GM19193 (cell line): ENCODE data around the gene RAMP3.

ENCODE experiments used
- POLR2A ChIP-seq: IDR thresholded peaks from 4 replicates; pipeline ENCODE4 v1.6.1; 2011; ENCODE audit not compliant: insufficient read depth, insufficient read length; ENCODE audit errors: extremely low read depth

RAMP3 gene

GRCh38 chr7:45190406-45191165, 33.0 kb downstream of the RAMP3 start:
- TF ChIP-seq POLR2A = no peak

DNA sequence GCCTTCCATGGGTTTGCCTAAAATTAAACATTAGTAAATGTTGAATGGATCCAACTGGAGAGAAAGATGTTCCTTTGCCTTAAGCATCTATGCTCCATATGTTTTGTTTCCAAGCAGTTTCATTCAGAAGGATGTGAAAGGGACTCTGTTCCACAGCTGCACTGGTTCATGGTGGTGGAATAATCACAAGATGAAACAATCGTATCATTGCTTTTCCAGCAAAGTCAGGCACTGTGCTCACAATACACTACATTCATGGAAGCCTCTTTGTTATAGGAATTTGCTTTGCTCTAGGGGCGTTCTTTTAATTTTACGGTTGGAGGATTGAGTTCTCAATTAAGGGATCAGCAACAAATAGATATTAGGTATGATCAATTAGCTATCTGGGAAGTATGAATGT, 33.8 kb downstream of the RAMP3 start:
- TF ChIP-seq POLR2A = no peak

DNA sequence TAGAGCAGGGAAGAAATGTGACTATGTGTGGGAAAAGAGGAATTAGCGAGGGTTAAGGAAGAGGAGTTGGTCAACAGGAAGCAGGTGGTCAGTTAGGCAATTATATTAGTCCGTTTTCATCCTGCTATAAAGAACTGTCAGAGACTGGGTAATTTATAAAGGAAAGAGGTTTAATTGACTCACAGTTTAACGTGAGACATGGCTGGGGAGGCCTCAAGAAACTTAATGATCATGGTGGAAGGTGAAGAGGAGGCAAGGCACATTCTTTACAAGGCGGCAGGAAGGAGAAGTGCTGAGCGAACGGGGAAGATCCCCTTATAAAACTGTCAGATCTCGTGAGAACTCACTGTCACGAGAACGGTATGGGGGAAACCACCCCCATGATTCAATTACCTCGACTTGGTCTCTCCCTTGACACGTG, 35.0 kb downstream of the RAMP3 start:
- no peak for TF ChIP-seq POLR2A

GRCh38 chr7:45193828-45194227, 36.2 kb downstream of the RAMP3 start:
- TF ChIP-seq POLR2A = no peak

GRCh38 chr7:45196374-45196773, 38.8 kb downstream of the RAMP3 start:
- no peak for TF ChIP-seq POLR2A

DNA sequence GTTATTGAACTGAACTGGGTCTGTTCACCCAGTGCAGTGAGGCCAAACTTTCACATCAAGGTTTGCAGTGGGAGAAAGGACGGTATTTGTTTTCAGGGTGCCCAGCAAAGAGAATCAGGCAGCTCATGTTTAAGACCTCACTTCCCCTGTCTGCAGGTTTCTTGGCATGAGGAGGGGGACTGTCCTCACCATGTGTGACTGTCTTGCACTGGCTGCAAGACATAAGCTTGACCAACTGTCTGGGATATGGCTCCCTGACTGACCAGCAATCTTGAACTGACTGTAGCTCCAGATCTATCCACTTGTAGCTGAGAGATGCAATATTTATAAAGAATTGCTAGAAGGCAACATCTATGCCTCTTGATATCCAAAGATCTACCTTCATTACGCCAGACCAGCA, 39.9 kb downstream of the RAMP3 start:
- TF ChIP-seq POLR2A = no peak

DNA sequence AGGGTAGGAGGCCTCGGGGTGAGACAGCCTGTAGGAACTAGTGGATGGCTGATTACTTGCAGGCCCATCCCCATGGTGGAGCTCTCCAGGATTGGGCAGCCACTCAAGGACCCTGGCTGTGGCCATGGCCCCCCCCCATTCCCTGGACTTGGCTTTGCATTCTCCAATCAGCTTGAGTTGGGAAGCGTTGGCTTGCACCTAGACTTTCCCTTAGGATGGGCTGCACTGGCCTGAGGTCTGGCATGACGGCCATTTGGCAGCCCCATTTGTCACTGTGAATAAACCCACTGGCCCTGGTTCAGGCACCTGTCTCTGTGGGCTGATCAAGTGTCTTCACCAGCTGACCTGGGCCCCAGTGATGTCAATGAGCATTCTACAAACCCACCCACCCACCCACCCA, 41.4 kb downstream of the RAMP3 start:
- no peak for TF ChIP-seq POLR2A

DNA sequence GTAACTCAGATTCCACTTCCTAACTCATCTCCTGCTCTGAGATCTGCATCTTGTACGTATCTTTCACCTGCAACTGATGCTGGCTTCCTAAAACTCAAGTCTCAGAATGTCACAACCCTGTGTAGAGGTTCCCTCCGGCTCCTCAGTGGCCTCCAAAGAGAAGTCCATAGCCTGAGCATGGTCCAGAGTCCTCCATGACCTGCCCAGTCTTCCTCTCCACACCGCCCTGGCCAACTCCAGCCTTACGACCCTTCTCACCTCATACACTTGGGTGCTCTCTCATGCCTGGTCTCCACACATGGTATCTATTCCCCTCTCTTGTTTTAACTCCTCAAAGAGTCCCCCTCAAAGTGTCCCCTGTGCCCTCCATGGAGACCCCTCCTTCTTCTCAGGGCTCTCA, 41.9 kb downstream of the RAMP3 start:
- TF ChIP-seq POLR2A = no peak

GRCh38 chr7:45202625-45203024, 45.0 kb downstream of the RAMP3 start:
- TF ChIP-seq POLR2A = no peak

GRCh38 chr7:45203036-45203435, 45.4 kb downstream of the RAMP3 start:
- TF ChIP-seq POLR2A = no peak

- no peak for TF ChIP-seq POLR2A
These were observed 45.9 kb downstream of the RAMP3 start for GRCh38 chr7:45203459-45203858.

DNA sequence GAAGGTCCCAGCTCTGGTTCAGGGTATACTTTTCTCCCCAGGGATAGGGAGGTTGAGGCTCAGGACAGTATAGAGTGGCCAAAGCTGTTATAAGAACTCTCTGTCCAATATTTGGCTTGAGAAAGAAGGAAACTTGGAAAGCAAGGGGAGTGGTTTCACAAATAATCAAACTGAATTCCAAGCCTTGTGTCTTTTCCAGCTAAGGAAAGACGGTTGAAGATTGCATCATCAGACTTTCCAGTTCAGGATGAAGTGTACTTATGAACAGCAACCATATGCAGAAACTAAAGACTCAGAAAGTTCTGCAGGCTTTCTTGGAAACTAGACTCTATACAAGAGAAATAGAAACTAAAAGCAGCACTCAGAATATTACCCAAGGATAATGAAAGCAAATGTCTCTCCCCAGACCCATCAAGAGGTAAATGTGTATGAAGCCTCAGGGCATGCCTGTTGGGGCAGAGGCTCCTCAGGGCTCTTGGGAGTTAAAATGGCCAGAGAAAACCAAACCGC, 46.4 kb downstream of the RAMP3 start:
- no peak for TF ChIP-seq POLR2A

DNA sequence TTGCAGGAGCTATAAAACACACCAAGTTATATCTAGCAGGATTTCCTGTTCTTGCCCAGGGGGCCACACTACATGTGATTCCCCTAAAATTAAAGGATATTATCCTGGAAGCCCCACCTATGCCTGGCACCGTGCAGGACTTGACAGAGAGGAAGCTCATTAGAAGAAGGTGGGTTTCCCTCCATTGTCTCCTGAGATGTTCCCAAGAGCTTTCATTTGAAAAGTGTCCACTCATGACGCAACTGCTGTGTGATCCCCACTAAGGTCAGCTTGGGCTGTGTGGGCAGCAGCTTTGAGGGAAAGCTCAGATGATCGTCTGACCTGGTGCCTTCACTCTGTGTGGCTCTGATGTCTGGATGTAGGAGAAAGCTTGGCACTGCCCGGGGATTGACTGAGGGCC, 53.5 kb downstream of the RAMP3 start:
- no peak for TF ChIP-seq POLR2A

- TF ChIP-seq POLR2A = no peak
These were observed 54.4 kb downstream of the RAMP3 start for GRCh38 chr7:45211958-45212357.

- TF ChIP-seq POLR2A = no peak
These were observed 55.0 kb downstream of the RAMP3 start for GRCh38 chr7:45212606-45213005.

- no peak for TF ChIP-seq POLR2A
These were observed 58.0 kb downstream of the RAMP3 start for GRCh38 chr7:45215601-45216062.
